ENCODE results near the gene JAGN1. TPM values are rescaled to one million over a fixed set of nuclear protein-coding genes. Genes with fewer than 3 reads are reported as not detected.

JAGN1 gene
- total and polyA plus RNA-seq, 9 of the 15 experiments (the other 6 are each of a cell fraction or from before 2014, with no cell fraction given), result 31.6 to 77.8 (median 40.3) TPM

DNA sequence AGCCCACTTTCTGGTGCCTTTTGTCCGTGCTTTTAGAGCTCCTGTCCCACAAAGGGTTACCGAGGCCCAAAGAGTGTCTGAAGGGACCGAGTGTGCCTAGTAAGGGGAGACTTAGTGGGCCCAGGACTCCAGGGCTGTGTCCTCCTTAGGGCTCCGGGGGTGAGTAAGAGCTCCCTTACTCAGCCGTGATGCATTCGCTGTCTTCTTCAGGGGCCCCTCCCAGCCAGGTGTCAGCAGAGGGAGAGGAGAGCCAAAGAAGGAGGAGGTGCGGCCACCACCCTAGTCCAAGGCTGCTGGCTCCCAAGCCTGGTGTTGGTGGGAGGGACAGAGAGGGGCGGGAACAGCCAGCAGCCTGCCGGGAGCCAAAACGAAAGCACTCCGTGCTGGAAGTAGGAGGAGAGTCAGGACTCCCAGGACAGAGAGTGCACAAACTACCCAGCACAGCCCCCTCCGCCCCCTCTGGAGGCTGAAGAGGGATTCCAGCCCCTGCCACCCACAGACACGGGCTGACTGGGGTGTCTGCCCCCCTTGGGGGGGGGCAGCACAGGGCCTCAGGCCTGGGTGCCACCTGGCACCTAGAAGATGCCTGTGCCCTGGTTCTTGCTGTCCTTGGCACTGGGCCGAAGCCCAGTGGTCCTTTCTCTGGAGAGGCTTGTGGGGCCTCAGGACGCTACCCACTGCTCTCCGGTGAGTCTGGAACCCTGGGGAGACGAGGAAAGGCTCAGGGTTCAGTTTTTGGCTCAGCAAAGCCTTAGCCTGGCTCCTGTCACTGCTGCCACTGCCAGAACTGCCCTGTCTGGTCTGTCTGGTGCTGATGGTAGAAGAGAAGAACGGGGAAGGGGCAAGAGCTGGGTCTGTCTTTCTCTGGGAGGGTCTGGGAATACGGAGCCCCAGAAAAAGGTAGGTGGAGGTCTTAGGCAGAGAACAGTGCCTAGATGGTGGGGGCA is 26.6 kb downstream of the JAGN1 start, which contains the start of gene IL17RC (continued):
- TF ChIP-seq, protein P1, sequence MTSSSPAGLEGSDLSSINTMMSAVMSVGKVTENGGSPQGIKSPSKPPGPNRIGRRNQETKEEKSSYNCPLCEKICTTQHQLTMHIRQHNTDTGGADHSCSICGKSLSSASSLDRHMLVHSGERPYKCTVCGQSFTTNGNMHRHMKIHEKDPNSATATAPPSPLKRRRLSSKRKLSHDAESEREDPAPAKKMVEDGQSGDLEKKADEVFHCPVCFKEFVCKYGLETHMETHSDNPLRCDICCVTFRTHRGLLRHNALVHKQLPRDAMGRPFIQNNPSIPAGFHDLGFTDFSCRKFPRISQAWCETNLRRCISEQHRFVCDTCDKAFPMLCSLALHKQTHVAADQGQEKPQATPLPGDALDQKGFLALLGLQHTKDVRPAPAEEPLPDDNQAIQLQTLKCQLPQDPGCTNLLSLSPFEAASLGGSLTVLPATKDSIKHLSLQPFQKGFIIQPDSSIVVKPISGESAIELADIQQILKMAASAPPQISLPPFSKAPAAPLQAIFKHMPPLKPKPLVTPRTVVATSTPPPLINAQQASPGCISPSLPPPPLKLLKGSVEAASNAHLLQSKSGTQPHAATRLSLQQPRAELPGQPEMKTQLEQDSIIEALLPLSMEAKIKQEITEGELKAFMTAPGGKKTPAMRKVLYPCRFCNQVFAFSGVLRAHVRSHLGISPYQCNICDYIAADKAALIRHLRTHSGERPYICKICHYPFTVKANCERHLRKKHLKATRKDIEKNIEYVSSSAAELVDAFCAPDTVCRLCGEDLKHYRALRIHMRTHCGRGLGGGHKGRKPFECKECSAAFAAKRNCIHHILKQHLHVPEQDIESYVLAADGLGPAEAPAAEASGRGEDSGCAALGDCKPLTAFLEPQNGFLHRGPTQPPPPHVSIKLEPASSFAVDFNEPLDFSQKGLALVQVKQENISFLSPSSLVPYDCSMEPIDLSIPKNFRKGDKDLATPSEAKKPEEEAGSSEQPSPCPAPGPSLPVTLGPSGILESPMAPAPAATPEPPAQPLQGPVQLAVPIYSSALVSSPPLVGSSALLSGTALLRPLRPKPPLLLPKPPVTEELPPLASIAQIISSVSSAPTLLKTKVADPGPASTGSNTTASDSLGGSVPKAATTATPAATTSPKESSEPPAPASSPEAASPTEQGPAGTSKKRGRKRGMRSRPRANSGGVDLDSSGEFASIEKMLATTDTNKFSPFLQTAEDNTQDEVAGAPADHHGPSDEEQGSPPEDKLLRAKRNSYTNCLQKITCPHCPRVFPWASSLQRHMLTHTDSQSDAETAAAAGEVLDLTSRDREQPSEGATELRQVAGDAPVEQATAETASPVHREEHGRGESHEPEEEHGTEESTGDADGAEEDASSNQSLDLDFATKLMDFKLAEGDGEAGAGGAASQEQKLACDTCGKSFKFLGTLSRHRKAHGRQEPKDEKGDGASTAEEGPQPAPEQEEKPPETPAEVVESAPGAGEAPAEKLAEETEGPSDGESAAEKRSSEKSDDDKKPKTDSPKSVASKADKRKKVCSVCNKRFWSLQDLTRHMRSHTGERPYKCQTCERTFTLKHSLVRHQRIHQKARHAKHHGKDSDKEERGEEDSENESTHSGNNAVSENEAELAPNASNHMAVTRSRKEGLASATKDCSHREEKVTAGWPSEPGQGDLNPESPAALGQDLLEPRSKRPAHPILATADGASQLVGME (CRISPR knock-in tag; IDR thresholded peaks at IDR 0.05), result no peak
- TF ChIP-seq ZNF766 (CRISPR knock-in tag; conservative IDR thresholded peaks at IDR 0.05) (no peak), NFE2 (IDR thresholded peaks at IDR 0.05; ENCODE audit: low read depth) (no peak), ZSCAN32 (CRISPR knock-in tag; IDR thresholded peaks at IDR 0.05) (no peak), ZNF444 (CRISPR knock-in tag; IDR thresholded peaks at IDR 0.05) (no peak), ZNF253 (CRISPR knock-in tag; conservative IDR thresholded peaks at IDR 0.05) (no peak), ARNT (IDR thresholded peaks at IDR 0.05) (no peak), FIP1L1 (IDR thresholded peaks at IDR 0.05; ENCODE audit: low read depth, low read length, poor library complexity, severe bottlenecking) (no peak), MTA2 (IDR thresholded peaks at IDR 0.05; ENCODE audit: low read depth) (no peak), XRCC3 (IDR thresholded peaks at IDR 0.05) (no peak), ZNF778 (CRISPR knock-in tag; IDR thresholded peaks at IDR 0.05) (no peak), TEAD4 (IDR thresholded peaks at IDR 0.05; ENCODE audit: low read length) (no peak), TEAD4 (CRISPR knock-in tag; IDR thresholded peaks at IDR 0.05; ENCODE audit: borderline replicate concordance) (no peak)
- TF ChIP-seq, protein P2, sequence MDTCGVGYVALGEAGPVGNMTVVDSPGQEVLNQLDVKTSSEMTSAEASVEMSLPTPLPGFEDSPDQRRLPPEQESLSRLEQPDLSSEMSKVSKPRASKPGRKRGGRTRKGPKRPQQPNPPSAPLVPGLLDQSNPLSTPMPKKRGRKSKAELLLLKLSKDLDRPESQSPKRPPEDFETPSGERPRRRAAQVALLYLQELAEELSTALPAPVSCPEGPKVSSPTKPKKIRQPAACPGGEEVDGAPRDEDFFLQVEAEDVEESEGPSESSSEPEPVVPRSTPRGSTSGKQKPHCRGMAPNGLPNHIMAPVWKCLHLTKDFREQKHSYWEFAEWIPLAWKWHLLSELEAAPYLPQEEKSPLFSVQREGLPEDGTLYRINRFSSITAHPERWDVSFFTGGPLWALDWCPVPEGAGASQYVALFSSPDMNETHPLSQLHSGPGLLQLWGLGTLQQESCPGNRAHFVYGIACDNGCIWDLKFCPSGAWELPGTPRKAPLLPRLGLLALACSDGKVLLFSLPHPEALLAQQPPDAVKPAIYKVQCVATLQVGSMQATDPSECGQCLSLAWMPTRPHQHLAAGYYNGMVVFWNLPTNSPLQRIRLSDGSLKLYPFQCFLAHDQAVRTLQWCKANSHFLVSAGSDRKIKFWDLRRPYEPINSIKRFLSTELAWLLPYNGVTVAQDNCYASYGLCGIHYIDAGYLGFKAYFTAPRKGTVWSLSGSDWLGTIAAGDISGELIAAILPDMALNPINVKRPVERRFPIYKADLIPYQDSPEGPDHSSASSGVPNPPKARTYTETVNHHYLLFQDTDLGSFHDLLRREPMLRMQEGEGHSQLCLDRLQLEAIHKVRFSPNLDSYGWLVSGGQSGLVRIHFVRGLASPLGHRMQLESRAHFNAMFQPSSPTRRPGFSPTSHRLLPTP (IDR thresholded peaks at IDR 0.05; ENCODE audit: borderline replicate concordance, extremely low read depth, insufficient read length), result no peak
- TF ChIP-seq, protein P3, sequence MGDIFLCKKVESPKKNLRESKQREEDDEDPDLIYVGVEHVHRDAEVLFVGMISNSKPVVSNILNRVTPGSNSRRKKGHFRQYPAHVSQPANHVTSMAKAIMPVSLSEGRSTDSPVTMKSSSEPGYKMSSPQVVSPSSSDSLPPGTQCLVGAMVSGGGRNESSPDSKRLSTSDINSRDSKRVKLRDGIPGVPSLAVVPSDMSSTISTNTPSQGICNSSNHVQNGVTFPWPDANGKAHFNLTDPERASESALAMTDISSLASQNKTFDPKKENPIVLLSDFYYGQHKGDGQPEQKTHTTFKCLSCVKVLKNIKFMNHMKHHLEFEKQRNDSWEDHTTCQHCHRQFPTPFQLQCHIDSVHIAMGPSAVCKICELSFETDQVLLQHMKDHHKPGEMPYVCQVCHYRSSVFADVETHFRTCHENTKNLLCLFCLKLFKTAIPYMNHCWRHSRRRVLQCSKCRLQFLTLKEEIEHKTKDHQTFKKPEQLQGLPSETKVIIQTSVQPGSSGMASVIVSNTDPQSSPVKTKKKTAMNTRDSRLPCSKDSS (IDR thresholded peaks at IDR 0.05; ENCODE audit: low read depth, partially characterized antibody), result no peak
- TF ChIP-seq, protein P4, sequence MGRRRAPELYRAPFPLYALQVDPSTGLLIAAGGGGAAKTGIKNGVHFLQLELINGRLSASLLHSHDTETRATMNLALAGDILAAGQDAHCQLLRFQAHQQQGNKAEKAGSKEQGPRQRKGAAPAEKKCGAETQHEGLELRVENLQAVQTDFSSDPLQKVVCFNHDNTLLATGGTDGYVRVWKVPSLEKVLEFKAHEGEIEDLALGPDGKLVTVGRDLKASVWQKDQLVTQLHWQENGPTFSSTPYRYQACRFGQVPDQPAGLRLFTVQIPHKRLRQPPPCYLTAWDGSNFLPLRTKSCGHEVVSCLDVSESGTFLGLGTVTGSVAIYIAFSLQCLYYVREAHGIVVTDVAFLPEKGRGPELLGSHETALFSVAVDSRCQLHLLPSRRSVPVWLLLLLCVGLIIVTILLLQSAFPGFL (CRISPR knock-in tag; IDR thresholded peaks at IDR 0.05), result no peak

Measured in K562 (cell line).